HG03280 (cell line): Measurements from ENCODE around the gene GPR176.

Source experiments
- ATAC-seq: cut with Tn5 transposase; IDR thresholded peaks from one replicate; pipeline ENCODE4 v1.9.1; 2021; ENCODE audit warnings: mild to moderate bottlenecking, moderate library complexity; ENCODE audit not compliant: unreplicated experiment

The GPR176 gene

GRCh38 chr15:39936681-39937080 is 16.6 kb upstream of the GPR176 start:
- ATAC-seq: no peak

DNA sequence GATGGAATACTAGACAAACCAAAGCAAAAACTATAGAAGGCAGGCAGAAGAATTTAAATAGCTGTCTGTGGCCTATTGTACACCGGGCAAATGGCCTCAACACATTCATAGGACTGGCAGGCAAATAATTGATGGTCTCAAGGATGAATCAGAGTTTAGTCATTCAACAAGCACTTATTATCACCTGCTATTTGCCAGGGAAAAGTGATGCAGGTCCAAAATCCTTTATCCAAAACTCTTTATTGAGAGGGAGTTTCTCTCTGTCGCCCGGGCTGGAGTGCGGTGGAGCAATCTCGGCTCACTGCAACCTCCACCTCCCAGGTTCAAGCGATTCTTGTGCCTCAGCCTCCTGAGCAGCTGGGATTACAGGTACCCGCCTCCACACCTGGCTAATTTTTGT is 16.1 kb upstream of the GPR176 start:
- no peak for ATAC-seq

- ATAC-seq: no peak
These were observed 15.2 kb upstream of the GPR176 start for GRCh38 chr15:39935241-39935640.

DNA sequence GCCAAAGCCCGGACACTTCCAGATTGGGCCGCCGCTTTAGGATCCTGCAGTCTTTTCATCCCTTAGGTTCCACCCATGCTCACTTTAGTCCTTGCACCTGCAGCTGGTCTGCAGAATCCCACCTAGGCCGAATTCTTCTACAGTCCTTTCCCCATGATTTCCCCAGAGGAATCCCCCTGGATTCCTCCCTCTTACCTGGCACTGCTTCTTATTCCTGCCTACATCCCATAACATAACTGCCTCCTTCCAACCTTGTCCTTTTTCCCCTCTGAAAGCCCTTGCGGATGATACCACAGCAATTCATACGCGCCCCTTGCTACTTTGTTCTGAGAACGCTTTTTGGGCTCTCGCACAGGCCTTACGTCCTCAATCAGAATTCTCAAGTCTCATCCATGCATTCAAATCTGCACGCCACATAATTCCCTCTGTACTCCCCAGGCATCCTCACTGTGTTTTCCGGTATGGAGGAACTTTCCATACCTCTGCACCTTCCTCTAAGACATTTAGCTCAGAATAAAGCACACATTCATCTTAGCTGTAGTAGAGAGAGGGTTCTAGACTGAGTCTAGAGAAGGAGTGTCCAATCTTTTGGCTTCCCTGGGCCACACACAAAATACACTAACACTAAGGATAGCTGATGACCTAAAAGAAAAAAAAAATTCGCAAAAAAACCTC is 14.5 kb upstream of the GPR176 start:
- ATAC-seq: peak; percentile 15

- no peak for ATAC-seq
These were observed 11.5 kb upstream of the GPR176 start for GRCh38 chr15:39931615-39932014.

- no peak for ATAC-seq
These were observed 6.5 kb upstream of the GPR176 start for GRCh38 chr15:39926526-39926925.

- no peak for ATAC-seq
These were observed 5.2 kb upstream of the GPR176 start for GRCh38 chr15:39925112-39925842.

DNA sequence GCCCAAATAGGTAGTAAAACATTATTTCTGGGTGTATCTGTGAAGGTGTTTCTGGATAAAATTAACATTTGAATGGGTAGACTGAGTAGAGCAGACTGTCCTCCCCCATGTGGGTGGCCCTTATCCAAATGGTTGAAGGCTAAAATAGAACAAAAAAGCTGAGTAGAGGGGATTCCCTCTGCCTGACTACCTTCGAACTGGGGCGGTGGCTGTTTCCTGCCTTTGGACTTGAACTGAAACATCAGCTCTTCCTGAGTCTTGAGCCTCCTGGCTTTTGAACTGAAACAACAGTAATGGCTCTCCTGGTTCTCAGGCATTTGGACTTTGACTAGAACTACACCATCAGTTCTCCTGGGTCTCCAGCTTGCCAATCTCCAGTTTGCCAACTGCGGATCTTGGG is 4.4 kb upstream of the GPR176 start:
- no peak for ATAC-seq

- no peak for ATAC-seq
These were observed 2.5 kb upstream of the GPR176 start for GRCh38 chr15:39922462-39923092.

DNA sequence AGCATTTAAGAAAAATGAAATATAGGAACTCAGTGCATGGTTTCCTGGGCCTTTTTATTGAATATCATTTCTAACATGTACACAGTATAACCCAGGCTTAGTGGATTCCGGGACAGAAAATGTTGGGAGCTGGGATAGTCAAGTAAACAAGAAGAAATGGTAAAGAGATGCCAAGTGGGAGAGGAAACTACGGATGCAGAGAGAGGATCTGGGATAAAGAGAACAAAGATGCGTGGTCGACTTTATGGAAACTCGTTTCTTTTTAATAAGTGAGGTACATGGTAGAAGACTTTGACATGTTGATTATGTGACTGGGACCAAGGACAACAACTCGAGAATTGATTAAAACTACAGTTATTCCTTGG is 1.2 kb upstream of the GPR176 start:
- no peak for ATAC-seq

- ATAC-seq: peak; percentile 91
These were observed 626 bp upstream of the GPR176 start for GRCh38 chr15:39920510-39921273.

- no peak for ATAC-seq
These were observed 687 bp downstream of the GPR176 start for GRCh38 chr15:39919411-39919747.

GRCh38 chr15:39918688-39919385 is 1.2 kb downstream of the GPR176 start:
- ATAC-seq: no peak

DNA sequence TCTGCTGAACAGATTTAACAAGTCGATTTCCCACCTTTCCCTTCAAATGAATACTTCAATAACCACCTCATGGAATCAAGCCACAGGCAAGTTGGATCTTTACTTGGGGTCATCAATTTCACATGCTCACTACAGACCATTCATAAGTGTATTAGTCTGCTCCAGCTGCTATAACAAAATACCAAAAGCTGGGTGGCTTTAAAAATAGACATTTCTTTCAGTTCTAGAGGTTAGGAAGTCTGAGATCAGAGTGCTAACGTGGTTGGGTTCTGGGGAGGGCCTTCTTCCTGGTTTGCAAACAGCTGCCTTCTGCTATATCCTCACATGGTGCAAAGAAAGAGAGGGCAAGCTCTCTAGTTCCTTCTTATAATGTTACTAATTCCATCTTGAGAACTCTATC is 5.1 kb downstream of the GPR176 start:
- ATAC-seq: no peak

DNA sequence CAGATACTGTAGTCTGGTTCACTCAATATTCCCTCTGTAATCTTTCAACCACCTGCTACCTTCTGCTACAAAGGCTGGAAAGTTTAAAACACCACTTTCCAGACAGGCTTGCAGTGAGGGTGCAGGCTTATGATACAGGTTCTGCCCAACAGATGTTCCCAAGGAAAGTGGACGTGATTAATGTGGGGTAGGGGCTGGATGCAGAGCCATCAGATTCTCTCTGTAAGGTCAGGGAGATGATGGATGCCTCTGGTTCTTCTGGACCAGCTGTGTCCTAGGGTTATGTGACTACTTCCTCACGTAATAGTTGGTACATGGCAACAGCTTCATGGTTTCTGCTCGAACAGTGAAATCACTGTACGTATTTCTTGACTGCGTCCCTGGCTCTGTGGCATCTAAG is 11.1 kb downstream of the GPR176 start:
- no peak for ATAC-seq

- ATAC-seq: no peak
These were observed 11.9 kb downstream of the GPR176 start for GRCh38 chr15:39908186-39908585.

DNA sequence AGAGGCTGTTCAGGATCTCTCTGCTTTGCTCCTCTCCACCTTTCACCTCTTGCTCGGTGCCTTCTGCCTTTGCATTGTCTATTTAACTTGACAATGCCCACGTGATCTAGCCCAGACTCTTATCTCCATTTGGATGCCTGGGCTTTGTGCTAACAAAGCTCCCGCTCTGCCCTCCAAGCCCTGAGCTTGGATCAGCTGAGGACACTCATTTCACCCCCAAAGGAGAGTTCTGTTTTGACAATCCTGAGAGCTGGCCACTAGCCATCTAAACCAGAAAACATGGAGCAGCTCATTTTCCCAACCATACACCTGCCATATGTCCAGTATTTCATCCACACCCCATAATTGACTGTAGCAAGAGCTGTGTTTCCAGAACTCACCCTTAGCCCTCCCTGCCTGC is 12.8 kb downstream of the GPR176 start:
- no peak for ATAC-seq

GRCh38 chr15:39904115-39904514 is 16.0 kb downstream of the GPR176 start:
- no peak for ATAC-seq

- no peak for ATAC-seq
These were observed 21.7 kb downstream of the GPR176 start for GRCh38 chr15:39898317-39898716.

DNA sequence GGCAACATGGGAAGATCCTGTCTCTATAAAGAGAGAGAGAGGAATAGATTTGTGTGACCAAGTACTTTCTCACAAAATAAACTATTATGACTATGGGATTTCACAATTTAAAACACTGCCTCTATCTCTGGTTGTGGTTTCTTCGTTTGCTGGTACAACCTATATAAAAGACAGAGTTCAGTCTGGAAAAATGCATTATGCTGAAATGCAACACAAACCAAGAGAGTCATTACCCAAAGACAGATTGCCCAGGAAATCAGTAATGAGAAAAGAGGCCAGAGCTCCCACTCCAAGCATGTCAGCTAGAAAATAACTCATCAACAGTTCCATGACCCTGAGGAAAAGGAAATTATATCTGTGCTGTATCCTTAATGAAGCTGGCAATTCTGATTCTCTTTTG is 23.2 kb downstream of the GPR176 start:
- ATAC-seq: no peak

DNA sequence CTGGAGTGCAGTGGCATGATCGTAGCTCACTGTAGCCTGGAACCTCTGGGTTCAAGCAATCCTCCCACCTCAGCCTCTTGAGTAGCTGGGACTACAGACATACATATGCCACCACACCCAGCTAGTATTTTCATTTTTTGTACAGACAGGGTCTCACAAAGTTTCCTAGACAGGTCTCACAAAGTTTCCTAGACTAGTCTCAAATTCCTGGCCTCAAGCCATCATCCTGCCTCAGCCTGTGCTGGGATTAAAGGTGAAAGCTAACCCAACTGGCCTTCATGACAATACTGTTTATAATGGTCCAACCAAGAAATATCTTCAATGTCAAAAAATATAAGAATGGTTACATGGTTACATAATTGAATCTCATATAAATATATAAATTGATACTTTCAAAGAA is 24.0 kb downstream of the GPR176 start:
- ATAC-seq: no peak
